Measurements from ENCODE around the gene TBXA2R. TPM values are rescaled to one million over a fixed set of nuclear protein-coding genes. Genes with fewer than 3 reads are reported as not detected.

The TBXA2R gene
- total and polyA plus RNA-seq, 2 of the 4 experiments (the other 2 are of a cell fraction), result 0.36 to 2.3 TPM

DNA sequence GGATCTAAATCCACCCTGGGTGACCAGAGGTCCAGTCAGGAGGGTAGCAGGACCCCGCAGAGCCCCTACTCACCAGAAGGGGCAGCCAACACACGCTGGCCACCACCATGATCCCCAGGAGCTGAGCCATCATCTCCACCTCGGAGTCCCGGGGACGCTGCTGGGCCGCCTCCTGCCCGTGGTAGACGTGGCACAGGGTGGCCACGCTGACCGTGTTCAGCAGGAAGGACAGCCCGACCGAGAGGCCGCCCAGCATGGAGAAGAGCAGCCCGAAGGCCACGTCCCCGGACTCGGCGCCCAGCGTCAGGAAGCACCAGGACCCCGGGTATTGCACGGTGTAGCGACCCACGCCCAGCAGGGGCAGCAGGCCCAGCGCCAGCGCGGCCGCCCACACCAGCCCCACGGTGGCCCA is 6.9 kb downstream of the TBXA2R start:
- no peak overlapping the region for H3K23ac ChIP-seq (ENCODE audit: low read depth, low read length)
- WGBS, 2 experiments (ENCODE audit: extremely low coverage in 2 of 2, insufficient read length in 1 of 2), result 92% methylated on average over 21 of the region's 28 CpGs; no CpG with 5 or more reads in 1 of the 2 experiments
- no peak overlapping the region for H3K4ac ChIP-seq (ENCODE audit: low read depth, low read length)
- H2BK5ac ChIP-seq (ENCODE audit: low read depth, low read length, poor library complexity, severe bottlenecking), result no peak overlapping the region
- H2AK5ac ChIP-seq (ENCODE audit: low read depth, low read length), result no peak overlapping the region
- ATAC-seq (ENCODE audit: low read depth) (no peak), DNase-seq (no peak)
- no peak overlapping the region for H3K14ac ChIP-seq (replicated peaks; ENCODE audit: low read depth, low read length)
- H3K9me3 ChIP-seq (ENCODE audit: control insufficient read depth, insufficient read depth, low read length), result no peaks in the 10 kb centered on the region
- peaks cover 2% of the 10 kb centered on the region; the same call in 1 of the 2 replicates for H3K36me3 ChIP-seq (ENCODE audit: control insufficient read depth, insufficient read depth, low read length)
- no peak overlapping the region for H4K91ac ChIP-seq (ENCODE audit: insufficient read depth, low read depth, low read length)
- in situ Hi-C loops (cut with MboI; ENCODE audit: low sequenced_read_pairs), result loop anchor here (25.0 kb wide), 1 partner anchor 287 kb away; no protein-coding TSS in a partner anchor
- ChIA-PET POLR2A (ENCODE audit: unreplicated experiment) (no interaction called here), CTCF (no interaction called here)
- H2BK15ac ChIP-seq (ENCODE audit: low read depth, low read length), result no peak overlapping the region
- no peak overlapping the region for H4K5ac ChIP-seq (ENCODE audit: low read depth, low read length)
- H3K27me3 ChIP-seq (ENCODE audit: control insufficient read depth, insufficient read depth, low read length), result no peaks in the 10 kb centered on the region
- H2BK20ac ChIP-seq (ENCODE audit: low read depth, low read length), result no peak overlapping the region
- H3K4me1 ChIP-seq (ENCODE audit: control insufficient read depth, insufficient read depth, low read length), result no peaks in the 10 kb centered on the region
- no peak overlapping the region for H4K8ac ChIP-seq (ENCODE audit: low read depth in 2 of 2, low read length in 2 of 2)
- H3K79me1 ChIP-seq (ENCODE audit: low read depth in 1 of 2, low read length in 2 of 2), result no peaks in the 10 kb centered on the region
- H3K4me3 ChIP-seq (ENCODE audit: insufficient read depth, low read depth, low read length), result no peak overlapping the region
- H3K9ac ChIP-seq (ENCODE audit: low read depth, low read length), result no peak overlapping the region
- no peak overlapping the region for H3K18ac ChIP-seq (ENCODE audit: low read depth, low read length)
- no peak overlapping the region for H2BK120ac ChIP-seq (ENCODE audit: low read depth, low read length)
- no peak overlapping the region for H3K27ac ChIP-seq (ENCODE audit: insufficient read depth, low read length)
- H3K56ac ChIP-seq (ENCODE audit: extremely low read depth, insufficient read depth, low read length), result no peak overlapping the region
- intact Hi-C loops (cut with micrococcal nuclease), result no loop called here
- H3K9me1 ChIP-seq (ENCODE audit: insufficient read depth, low read length), result no peaks in the 10 kb centered on the region
- no peaks in the 10 kb centered on the region for H4K20me1 ChIP-seq (ENCODE audit: insufficient read depth, low read length)
- dilution Hi-C loops (cut with HindIII; ENCODE audit: low sequenced_read_pairs, unreplicated experiment), result no loop called here
- H3K4me2 ChIP-seq (ENCODE audit: low read depth, low read length), result no peak overlapping the region
- no peak overlapping the region for H2AK9ac ChIP-seq (replicated peaks; ENCODE audit: low read depth, low read length, poor library complexity)
- TF ChIP-seq RCOR1 (IDR thresholded peaks at IDR 0.05; ENCODE audit: insufficient replicate concordance, low read length) (no peak), CHD1 (IDR thresholded peaks at IDR 0.05; ENCODE audit: low read depth, low read length) (no peak), RAD21 (IDR thresholded peaks at IDR 0.05; ENCODE audit: low read length) (no peak)
- TF ChIP-seq, protein P1, sequence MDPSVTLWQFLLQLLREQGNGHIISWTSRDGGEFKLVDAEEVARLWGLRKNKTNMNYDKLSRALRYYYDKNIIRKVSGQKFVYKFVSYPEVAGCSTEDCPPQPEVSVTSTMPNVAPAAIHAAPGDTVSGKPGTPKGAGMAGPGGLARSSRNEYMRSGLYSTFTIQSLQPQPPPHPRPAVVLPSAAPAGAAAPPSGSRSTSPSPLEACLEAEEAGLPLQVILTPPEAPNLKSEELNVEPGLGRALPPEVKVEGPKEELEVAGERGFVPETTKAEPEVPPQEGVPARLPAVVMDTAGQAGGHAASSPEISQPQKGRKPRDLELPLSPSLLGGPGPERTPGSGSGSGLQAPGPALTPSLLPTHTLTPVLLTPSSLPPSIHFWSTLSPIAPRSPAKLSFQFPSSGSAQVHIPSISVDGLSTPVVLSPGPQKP (IDR thresholded peaks at IDR 0.05; ENCODE audit: borderline replicate concordance, low read depth, low read length), result no peak
- TF ChIP-seq, protein P2, sequence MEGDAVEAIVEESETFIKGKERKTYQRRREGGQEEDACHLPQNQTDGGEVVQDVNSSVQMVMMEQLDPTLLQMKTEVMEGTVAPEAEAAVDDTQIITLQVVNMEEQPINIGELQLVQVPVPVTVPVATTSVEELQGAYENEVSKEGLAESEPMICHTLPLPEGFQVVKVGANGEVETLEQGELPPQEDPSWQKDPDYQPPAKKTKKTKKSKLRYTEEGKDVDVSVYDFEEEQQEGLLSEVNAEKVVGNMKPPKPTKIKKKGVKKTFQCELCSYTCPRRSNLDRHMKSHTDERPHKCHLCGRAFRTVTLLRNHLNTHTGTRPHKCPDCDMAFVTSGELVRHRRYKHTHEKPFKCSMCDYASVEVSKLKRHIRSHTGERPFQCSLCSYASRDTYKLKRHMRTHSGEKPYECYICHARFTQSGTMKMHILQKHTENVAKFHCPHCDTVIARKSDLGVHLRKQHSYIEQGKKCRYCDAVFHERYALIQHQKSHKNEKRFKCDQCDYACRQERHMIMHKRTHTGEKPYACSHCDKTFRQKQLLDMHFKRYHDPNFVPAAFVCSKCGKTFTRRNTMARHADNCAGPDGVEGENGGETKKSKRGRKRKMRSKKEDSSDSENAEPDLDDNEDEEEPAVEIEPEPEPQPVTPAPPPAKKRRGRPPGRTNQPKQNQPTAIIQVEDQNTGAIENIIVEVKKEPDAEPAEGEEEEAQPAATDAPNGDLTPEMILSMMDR (conservative IDR thresholded peaks at IDR 0.05; ENCODE audit: low read depth, low read length), result 0 out of 2 replicates have a peak, but pooled peaks have one; percentile 10
- BruUV-seq (replicated peaks), result no TSS peak
- no peak overlapping the region for H2AFZ ChIP-seq (replicated peaks; ENCODE audit: low read length, poor library complexity)
